GM03348 (cell line): Measurements from ENCODE around the gene IMPACT.
A peak's percentile ranks its signal among the peaks of the same experiment; 100 is the strongest.

Source experiments
- DNase-seq: peaks from one replicate; pipeline ENCODE4 v3.0.0; 2012; ENCODE audit warnings: low spot score

The IMPACT gene

GRCh38 chr18:24479371-24479770 lies 52.9 kb downstream of the IMPACT start:
- DNase-seq = no peak

- no peak for DNase-seq
Observed at GRCh38 chr18:24482821-24483220, 56.4 kb downstream of the IMPACT start.

- DNase-seq = no peak
Observed at GRCh38 chr18:24485681-24486080, 59.2 kb downstream of the IMPACT start.

GRCh38 chr18:24486684-24487083 lies 60.2 kb downstream of the IMPACT start:
- DNase-seq = no peak

GRCh38 chr18:24488824-24489493 lies 62.5 kb downstream of the IMPACT start:
- DNase-seq = peak; percentile 55

GRCh38 chr18:24490539-24490938 lies 64.1 kb downstream of the IMPACT start:
- peak; percentile 40 for DNase-seq

- no peak for DNase-seq
Observed at GRCh38 chr18:24491927-24492834, 65.7 kb downstream of the IMPACT start.

GRCh38 chr18:24494586-24494985 lies 68.1 kb downstream of the IMPACT start:
- no peak for DNase-seq

GRCh38 chr18:24497031-24497754 lies 70.7 kb downstream of the IMPACT start:
- DNase-seq = peak; percentile 61

GRCh38 chr18:24499814-24500213 lies 73.3 kb downstream of the IMPACT start:
- DNase-seq = peak; percentile 54

GRCh38 chr18:24500217-24500616 lies 73.7 kb downstream of the IMPACT start:
- DNase-seq = peak; percentile 16

- no peak for DNase-seq
Observed at GRCh38 chr18:24500766-24501165, 74.3 kb downstream of the IMPACT start.

- no peak for DNase-seq
Observed at GRCh38 chr18:24502667-24503523, 76.4 kb downstream of the IMPACT start.
